PC-9 (cell line): ENCODE data around the gene COX6B1. TPM values are rescaled to one million over a fixed set of nuclear protein-coding genes. Genes with fewer than 3 reads are reported as not detected.

ENCODE experiments used
- BruUV-seq: library from RNA; stranded (reverse); fragments of 400-500 nt; replicated peaks from 2 replicates; lab custom pipeline; 2021; lab: Mats Ljungman, UMichigan
- CTCF ChIA-PET: fragments of 300-600 bp; sonication (Branson Sonifier 250); formaldehyde crosslinking; loops from one replicate; lab custom pipeline; 2022; ENCODE audit warnings: antibody characterized with exemption; lab: Charles Lee
- POLR2A ChIA-PET: fragments of 300-600 bp; sonication (Branson Sonifier 250); formaldehyde crosslinking; loops from one replicate; lab custom pipeline; 2022; ENCODE audit warnings: antibody characterized with exemption; ENCODE audit not compliant: unreplicated experiment; lab: Charles Lee
- DNase-seq, 2 experiments: peaks; one replicate each; pipeline versions ENCODE4 v3.0.0 to v3.0.0-alpha.2; 2015 to 2022; ENCODE audit warnings: mixed read lengths in 1 of 2
- H2AFZ ChIP-seq: fragments of 200-600 bp; sonication (generic); 2 replicates; pipeline ENCODE4 v1.8.1; 2017; ENCODE audit warnings: antibody characterized with exemption
- H3F3A ChIP-seq: fragments of 200-600 bp; sonication (generic); 2 replicates; pipeline ENCODE4 v1.8.1; 2017; ENCODE audit warnings: antibody characterized with exemption, mild to moderate bottlenecking, low read depth; ENCODE audit not compliant: insufficient read depth
- H3K27ac ChIP-seq: fragments of 200-600 bp; sonication (generic); 2 replicates; pipeline ENCODE4 v1.6.1; 2016; ENCODE audit warnings: mixed run types
- H3K27me3 ChIP-seq: fragments of 200-600 bp; sonication (generic); 2 replicates; pipeline ENCODE4 v1.6.1; 2016; ENCODE audit warnings: low read depth, mixed run types; ENCODE audit not compliant: insufficient read depth
- H3K36me3 ChIP-seq: fragments of 200-600 bp; sonication (generic); 2 replicates; pipeline ENCODE4 v1.6.1; 2016; ENCODE audit warnings: low read depth, mixed run types
- H3K4me1 ChIP-seq: fragments of 200-600 bp; sonication (generic); replicated peaks from 2 replicates; pipeline ENCODE4 v1.6.1; 2016; ENCODE audit warnings: mixed run types; ENCODE audit not compliant: insufficient read depth
- H3K4me2 ChIP-seq: fragments of 200-600 bp; sonication (generic); 2 replicates; pipeline ENCODE4 v1.6.1; 2017; ENCODE audit warnings: mixed run types
- H3K4me3 ChIP-seq: fragments of 200-600 bp; sonication (generic); 2 replicates; pipeline ENCODE4 v1.6.1; 2016; ENCODE audit warnings: mixed run types
- H3K79me2 ChIP-seq: fragments of 200-600 bp; sonication (generic); 2 replicates; pipeline ENCODE4 v1.6.1; 2017; ENCODE audit warnings: low read depth, mixed run types
- H3K9me2 ChIP-seq: fragments of 200-600 bp; sonication (generic); 2 replicates; pipeline ENCODE4 v1.8.1; 2017; ENCODE audit warnings: mild to moderate bottlenecking; ENCODE audit not compliant: insufficient read depth
- H3K9me3 ChIP-seq: fragments of 200-600 bp; sonication (generic); 2 replicates; pipeline ENCODE4 v1.8.1; 2016; ENCODE audit warnings: low read depth; ENCODE audit not compliant: insufficient read depth
- H4K20me1 ChIP-seq: fragments of 200-600 bp; sonication (generic); 2 replicates; pipeline ENCODE4 v1.8.1; 2017; ENCODE audit not compliant: insufficient read depth
- EZH2 ChIP-seq: fragments of 200-600 bp; sonication (generic); IDR thresholded peaks from 2 replicates; pipeline ENCODE4 v1.8.0; 2017; ENCODE audit warnings: antibody characterized with exemption, low read depth
- intact Hi-C: fragments of 100-400 bp; cut with micrococcal nuclease; formaldehyde crosslinking; loops from one replicate; pipeline ENCODE4 v1.10.0; 2022; ENCODE audit not compliant: unreplicated experiment
- total RNA-seq: library from RNA; stranded (reverse); gene quantifications from 2 replicates; pipeline ENCODE4 v1.2.3, GENCODE V29; 2021
- TF ChIP-seq, protein P1 (sequence below): fragments of 200-600 bp; sonication (generic); conservative IDR thresholded peaks from 2 replicates; pipeline ENCODE4 v1.6.1; 2017; ENCODE audit warnings: mixed run types, antibody characterized with exemption, mild to moderate bottlenecking, moderate library complexity

Gene COX6B1
- total RNA-seq, 1 experiment from 2014 or later, result 489 TPM

- ChIA-PET CTCF (interaction anchor here (0.6 kb wide), 1 partner anchor 221 kb away, joined by 7 read pairs; no protein-coding TSS in a partner anchor), POLR2A (no interaction called here)
- H2AFZ ChIP-seq, result no peak overlapping the region
- no peaks in the 10 kb centered on the region for H3K9me3 ChIP-seq
- H3K27me3 ChIP-seq, result no peaks in the 10 kb centered on the region
- no peak for DNase-seq
- BruUV-seq, result no TSS peak
- intact Hi-C loops, result no loop called here
- H3F3A ChIP-seq, result peaks cover 10% of the 10 kb centered on the region
- no peaks in the 10 kb centered on the region for H3K79me2 ChIP-seq
- H3K4me1 ChIP-seq, result no peaks in the 10 kb centered on the region
- no peaks in the 10 kb centered on the region for H4K20me1 ChIP-seq
- H3K27ac ChIP-seq, result no peak overlapping the region
- no peak overlapping the region for H3K4me2 ChIP-seq
- H3K4me3 ChIP-seq, result no peak overlapping the region
- no peaks in the 10 kb centered on the region for H3K36me3 ChIP-seq
- TF ChIP-seq EZH2, result no peak
- TF ChIP-seq, protein P1, sequence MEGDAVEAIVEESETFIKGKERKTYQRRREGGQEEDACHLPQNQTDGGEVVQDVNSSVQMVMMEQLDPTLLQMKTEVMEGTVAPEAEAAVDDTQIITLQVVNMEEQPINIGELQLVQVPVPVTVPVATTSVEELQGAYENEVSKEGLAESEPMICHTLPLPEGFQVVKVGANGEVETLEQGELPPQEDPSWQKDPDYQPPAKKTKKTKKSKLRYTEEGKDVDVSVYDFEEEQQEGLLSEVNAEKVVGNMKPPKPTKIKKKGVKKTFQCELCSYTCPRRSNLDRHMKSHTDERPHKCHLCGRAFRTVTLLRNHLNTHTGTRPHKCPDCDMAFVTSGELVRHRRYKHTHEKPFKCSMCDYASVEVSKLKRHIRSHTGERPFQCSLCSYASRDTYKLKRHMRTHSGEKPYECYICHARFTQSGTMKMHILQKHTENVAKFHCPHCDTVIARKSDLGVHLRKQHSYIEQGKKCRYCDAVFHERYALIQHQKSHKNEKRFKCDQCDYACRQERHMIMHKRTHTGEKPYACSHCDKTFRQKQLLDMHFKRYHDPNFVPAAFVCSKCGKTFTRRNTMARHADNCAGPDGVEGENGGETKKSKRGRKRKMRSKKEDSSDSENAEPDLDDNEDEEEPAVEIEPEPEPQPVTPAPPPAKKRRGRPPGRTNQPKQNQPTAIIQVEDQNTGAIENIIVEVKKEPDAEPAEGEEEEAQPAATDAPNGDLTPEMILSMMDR, result no peak
- H3K9me2 ChIP-seq, result no peaks in the 10 kb centered on the region
These were observed 24.7 kb upstream of the COX6B1 start for GRCh38 chr19:35623327-35624010.

DNA sequence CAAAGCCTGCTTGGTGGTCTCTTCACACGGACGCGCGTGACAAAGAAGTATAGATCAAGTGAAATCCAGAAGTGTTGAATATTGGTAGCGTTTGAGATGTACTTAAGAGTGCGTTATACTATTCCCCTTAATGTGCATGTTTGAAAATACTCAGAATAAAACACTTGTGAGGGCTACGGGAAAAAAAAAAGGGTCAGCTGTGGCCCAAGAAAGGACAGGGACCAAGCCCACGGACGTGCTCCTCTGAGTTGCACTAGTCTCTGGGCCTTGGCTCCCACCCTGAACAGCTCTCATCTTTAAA is 19.9 kb upstream of the COX6B1 start:
- Histone ChIP-seq H3K4me2 (peak overlapping the region; percentile 93), H2AFZ (peak overlapping the region; percentile 84), H3K4me3 (peak overlapping the region; percentile 93), H3K9me3 (no peaks in the 10 kb centered on the region), H3F3A (peaks cover 18% of the 10 kb centered on the region), H3K27ac (peak overlapping the region; percentile 66), H3K9me2 (no peaks in the 10 kb centered on the region), H3K79me2 (peaks cover 12% of the 10 kb centered on the region), H3K27me3 (no peaks in the 10 kb centered on the region), H4K20me1 (no peaks in the 10 kb centered on the region), H3K36me3 (0 out of 2 replicates have a peak, but pooled peaks cover 4% of the 10 kb centered on the region), H3K4me1 (peaks cover 5% of the 10 kb centered on the region; the same call in 1 of the 2 replicates)
- CTCF ChIA-PET, result no interaction called here
- no peak for DNase-seq
- POLR2A ChIA-PET, result interaction anchor here (0.6 kb wide), 1 partner anchor 191 kb away, joined by 4 read pairs; no protein-coding TSS in a partner anchor
- TF ChIP-seq, protein P1, result no peak
- TF ChIP-seq EZH2, result no peak
- TSS peak; percentile 98 for BruUV-seq
- intact Hi-C loops, result loop anchor here (1.0 kb wide), 2 partner anchors 16 to 118 kb away; partner anchors contain the start of gene HAUS5

DNA sequence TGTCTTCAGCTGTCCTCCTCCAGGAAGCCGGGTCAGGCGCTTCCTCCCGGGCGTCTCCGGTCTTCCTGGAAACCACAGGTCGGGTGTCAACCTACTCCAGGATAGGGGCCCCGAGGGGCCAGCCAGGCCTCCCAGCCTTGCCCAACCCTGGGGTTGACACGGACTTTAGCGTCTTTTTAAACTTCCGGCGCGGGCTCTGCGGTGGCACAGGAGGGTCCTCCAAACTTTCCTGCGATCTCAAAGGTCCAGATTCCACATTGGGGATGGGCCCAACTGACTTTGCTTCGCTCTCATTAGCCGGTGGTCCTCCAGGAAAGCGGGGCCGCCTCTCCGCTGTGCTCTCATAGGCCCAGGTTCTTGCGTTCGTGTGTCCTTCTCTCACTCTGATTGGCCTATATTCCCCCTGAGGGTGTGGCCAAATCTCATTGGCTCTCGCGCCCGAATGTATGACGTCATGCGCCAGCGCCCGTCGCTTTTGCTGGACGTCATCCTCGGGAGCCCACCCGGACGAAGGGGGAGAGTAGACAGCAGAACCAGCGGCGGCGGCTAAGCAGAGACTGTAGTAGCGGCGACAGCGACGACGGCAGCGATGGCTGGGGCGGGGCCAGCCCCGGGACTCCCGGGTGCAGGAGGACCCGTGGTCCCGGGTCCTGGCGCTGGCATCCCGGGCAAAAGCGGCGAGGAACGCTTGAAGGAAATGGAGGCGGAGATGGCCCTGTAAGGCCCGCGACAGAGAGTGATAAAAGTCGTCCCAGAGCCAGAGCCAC is 19.4 kb upstream of the COX6B1 start, which contains the start of gene RBM42:
RBM42 (plus strand) TSS at position 472 of the 767 bp plus-strand sequence; CDS start at position 590, 118 bp downstream.
- Histone ChIP-seq H3K36me3 (0 out of 2 replicates have a peak, but pooled peaks cover 4% of the 10 kb centered on the region), H3K27ac (peak within 1 kb of the TSS; percentile 66), H4K20me1 (no peaks in the 10 kb centered on the region), H3K79me2 (peaks cover 12% of the 10 kb centered on the region), H3K27me3 (no peaks in the 10 kb centered on the region), H3K9me2 (no peaks in the 10 kb centered on the region), H3K4me3 (peak within 1 kb of the TSS; percentile 93), H3F3A (peaks cover 18% of the 10 kb centered on the region), H3K4me1 (peaks cover 5% of the 10 kb centered on the region; the same call in 1 of the 2 replicates), H2AFZ (peak within 1 kb of the TSS; percentile 98), H3K4me2 (peak within 1 kb of the TSS; percentile 93), H3K9me3 (no peaks in the 10 kb centered on the region)
- DNase-seq, result peak; percentile 97
- no peak for TF ChIP-seq EZH2
- TF ChIP-seq, protein P1, result no peak
- BruUV-seq, result no TSS peak
- ChIA-PET CTCF (no interaction called here), POLR2A (interaction anchor here (0.6 kb wide), 1 partner anchor 191 kb away, joined by 4 read pairs; no protein-coding TSS in a partner anchor)
- intact Hi-C loops, result loop anchor here (1.0 kb wide), 2 partner anchors 16 to 118 kb away; partner anchors contain the start of gene HAUS5
